Immature natural killer cell (primary cell): Measurements from ENCODE around the gene CDC123. TPM values are rescaled to one million over a fixed set of nuclear protein-coding genes. Genes with fewer than 3 reads are reported as not detected.
"Not testable (repeated sequence)": the region's sequence is repeated elsewhere in the genome, so short reads cannot be mapped to it uniquely, and the experiment has no call there.

Source experiments
- DNase-seq, 3 donors: peaks; one replicate each; pipeline ENCODE4 v3.0.0; 2022; ENCODE audit warnings: mixed read lengths in 1 of 3
- H3K27ac Mint-ChIP-seq, 6 donors: one replicate each; pipeline ENCODE4 v1.8.0; 2020; ENCODE audit warnings: mixed read lengths in 6 of 6, mild to moderate bottlenecking in 5 of 6, inconsistent platforms in 4 of 6, moderate library complexity in 3 of 6
- H3K27me3 Mint-ChIP-seq, 3 donors: one replicate each; pipeline ENCODE4 v1.8.0; 2020 to 2021; ENCODE audit warnings: low read depth in 3 of 3, mild to moderate bottlenecking in 3 of 3, mixed read lengths in 3 of 3, moderate library complexity in 3 of 3, inconsistent platforms in 1 of 3
- H3K36me3 Mint-ChIP-seq, 3 donors: one replicate each; pipeline ENCODE4 v1.8.0; 2020; ENCODE audit warnings: mixed read lengths in 3 of 3, inconsistent platforms in 2 of 3, mild to moderate bottlenecking in 2 of 3
- H3K4me1 Mint-ChIP-seq, 2 donors: one replicate each; pipeline ENCODE4 v1.8.0; 2020; ENCODE audit warnings: inconsistent platforms in 2 of 2, mild to moderate bottlenecking in 2 of 2, mixed read lengths in 2 of 2, moderate library complexity in 1 of 2
- H3K4me3 Mint-ChIP-seq, 5 donors: one replicate each; pipeline ENCODE4 v1.8.0; 2020; ENCODE audit warnings: mild to moderate bottlenecking in 5 of 5, mixed read lengths in 5 of 5, inconsistent platforms in 3 of 5, moderate library complexity in 3 of 5
- H3K9me3 Mint-ChIP-seq, 6 donors: one replicate each; pipeline ENCODE4 v1.8.0; 2020; ENCODE audit warnings: mild to moderate bottlenecking in 6 of 6, mixed read lengths in 6 of 6, inconsistent platforms in 4 of 6, moderate library complexity in 3 of 6
- polyA plus RNA-seq, 3 donors: library from polyadenylated mRNA; unstranded; fragments of 300-500 nt; fragmentation: Illumina TruSeq; gene quantifications; one replicate each; pipeline ENCODE4 v1.2.3, GENCODE V29; 2021

Gene CDC123
- polyA plus RNA-seq, 3 donors from 2014 or later: 79.8 to 149 (median 103) TPM

DNA sequence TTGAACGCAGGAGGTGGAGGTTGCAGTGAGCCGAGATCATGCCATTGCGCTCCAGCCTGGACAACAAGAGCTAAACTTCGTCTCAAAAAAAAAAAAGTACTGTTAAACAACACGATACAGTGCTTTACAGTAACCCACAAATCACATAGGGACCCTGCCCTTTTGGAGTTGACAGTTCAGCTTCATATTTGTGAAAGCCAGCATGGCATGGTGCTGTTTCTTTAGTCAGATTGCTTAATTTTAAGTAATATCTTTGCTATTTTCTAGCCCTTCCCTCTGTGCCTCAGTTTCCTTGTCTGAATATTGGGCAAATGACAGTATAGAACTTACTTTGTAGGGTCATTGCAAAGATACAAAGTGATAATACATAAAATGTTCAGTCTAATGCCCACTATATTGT lies 4.9 kb downstream of the CDC123 start:
- no peak overlapping the region for H3K27ac Mint-ChIP-seq
- H3K4me1 Mint-ChIP-seq: peaks cover 42 to 75% of the 10 kb centered on the region in 2 donors
- H3K36me3 Mint-ChIP-seq: peaks cover 4 to 21% (median 13%) of the 10 kb centered on the region in 3 donors
- DNase-seq: no peak
- peaks cover 0 to under 1% (median 0%) of the 10 kb centered on the region in 3 donors for H3K27me3 Mint-ChIP-seq
- no peaks in the 10 kb centered on the region for H3K9me3 Mint-ChIP-seq
- no peak overlapping the region for H3K4me3 Mint-ChIP-seq

DNA sequence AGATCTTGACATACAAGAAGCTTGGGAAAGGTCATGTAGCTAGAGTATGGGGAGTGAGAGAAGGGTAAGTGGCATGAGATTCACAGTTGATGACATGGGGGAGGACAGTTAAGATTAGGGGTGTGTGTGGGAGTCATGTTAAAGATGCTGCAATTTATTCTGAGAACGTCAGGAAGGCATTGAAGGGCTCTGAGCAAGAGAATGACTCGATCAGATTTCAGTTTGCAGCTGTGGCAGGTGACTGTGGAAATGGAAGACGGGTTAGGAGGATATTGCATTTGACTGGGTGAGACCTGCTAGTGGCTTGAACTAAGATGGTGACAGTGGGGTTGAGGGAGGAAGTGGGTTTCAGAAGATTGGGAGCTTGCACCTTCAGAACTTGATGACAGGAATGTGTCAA lies 5.6 kb downstream of the CDC123 start:
- Mint-ChIP-seq H3K27me3 (no peaks in the 10 kb centered on the region), H3K4me3 (peak overlapping the region in 3 of 5 donors; percentile 0 to 39 (median 26)), H3K36me3 (peaks cover 4 to 21% (median 13%) of the 10 kb centered on the region in 3 donors), H3K9me3 (no peaks in the 10 kb centered on the region), H3K4me1 (peaks cover 35 to 68% of the 10 kb centered on the region in 2 donors), H3K27ac (peak overlapping the region in 2 of 6 donors; percentile 1 to 46)
- no peak for DNase-seq

DNA sequence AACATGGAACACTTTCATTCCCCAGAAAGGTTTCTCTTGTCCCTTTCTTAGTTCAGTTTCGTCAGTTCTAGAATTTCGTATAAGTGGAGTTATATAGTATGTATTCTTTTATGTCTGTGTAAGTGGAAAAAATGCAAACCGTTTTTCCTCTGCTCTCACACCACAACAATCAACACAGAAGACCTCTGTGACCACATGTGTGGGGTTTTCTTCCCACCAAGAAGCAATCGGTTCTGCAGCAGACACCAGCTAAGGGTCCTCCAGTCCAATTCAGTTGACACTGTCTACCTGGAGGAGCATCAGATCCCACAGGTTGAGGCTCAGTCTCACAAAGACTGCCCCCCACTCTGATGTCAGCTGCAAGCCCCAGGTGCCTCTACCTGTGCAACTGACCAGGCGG lies 6.2 kb downstream of the CDC123 start:
- H3K27ac Mint-ChIP-seq: no peak overlapping the region
- H3K27me3 Mint-ChIP-seq: no peaks in the 10 kb centered on the region
- H3K4me3 Mint-ChIP-seq: no peak overlapping the region
- H3K9me3 Mint-ChIP-seq: no peaks in the 10 kb centered on the region
- peaks cover 4 to 25% (median 17%) of the 10 kb centered on the region in 3 donors for H3K36me3 Mint-ChIP-seq
- H3K4me1 Mint-ChIP-seq: peaks cover 30 to 68% of the 10 kb centered on the region in 2 donors
- no peak for DNase-seq

DNA sequence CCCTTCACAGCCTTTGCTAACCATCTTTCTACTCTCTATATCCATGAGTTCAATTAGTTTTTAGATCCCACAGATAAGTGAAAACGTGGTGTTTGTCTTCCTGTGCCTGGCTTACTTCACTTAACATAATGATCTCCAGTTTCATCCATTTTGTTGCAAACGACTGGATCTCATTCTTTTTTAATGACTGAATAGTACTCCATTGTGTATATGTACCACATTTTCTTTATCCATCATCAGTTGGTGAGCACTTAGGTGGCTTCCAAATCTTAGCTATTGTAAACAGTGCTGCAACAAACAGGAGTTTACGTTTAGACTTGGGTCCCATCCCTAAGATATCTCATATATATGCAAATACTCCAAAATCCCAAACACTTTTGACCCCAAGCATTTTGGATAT lies 9.1 kb downstream of the CDC123 start:
- Mint-ChIP-seq H3K27ac (no peak overlapping the region), H3K36me3 (peaks cover 4 to 27% (median 16%) of the 10 kb centered on the region in 3 donors), H3K4me3 (no peak overlapping the region), H3K4me1 (peaks cover 30 to 72% of the 10 kb centered on the region in 2 donors), H3K27me3 (no peaks in the 10 kb centered on the region), H3K9me3 (no peaks in the 10 kb centered on the region)
- no peak for DNase-seq

DNA sequence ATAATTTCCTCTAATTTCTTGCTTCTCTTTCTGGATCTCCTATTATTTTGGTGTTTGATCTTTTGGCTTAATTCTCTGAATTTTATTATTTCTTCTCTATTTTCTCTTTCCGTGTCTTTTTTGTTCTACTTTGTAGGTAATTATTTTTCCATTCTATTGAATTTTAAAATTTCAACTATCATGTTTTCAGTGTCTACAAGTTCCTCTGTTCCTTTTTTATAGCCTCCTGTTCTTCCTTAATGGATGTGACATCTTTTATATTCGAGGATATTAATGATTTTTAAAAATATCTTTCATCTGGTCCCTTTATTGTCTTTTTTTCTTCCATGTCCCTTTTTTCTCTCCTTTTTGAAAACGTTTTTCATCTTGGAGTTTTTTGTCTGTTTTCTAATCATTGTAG lies 11.1 kb downstream of the CDC123 start:
- peak overlapping the region in 1 of 6 donors; percentile 26 for H3K27ac Mint-ChIP-seq
- DNase-seq: no peak
- no peak overlapping the region for H3K4me3 Mint-ChIP-seq
- peaks cover 20 to 58% of the 10 kb centered on the region in 2 donors for H3K4me1 Mint-ChIP-seq
- H3K9me3 Mint-ChIP-seq: no peaks in the 10 kb centered on the region
- peaks cover 9 to 30% (median 21%) of the 10 kb centered on the region in 3 donors for H3K36me3 Mint-ChIP-seq
- no peaks in the 10 kb centered on the region for H3K27me3 Mint-ChIP-seq

DNA sequence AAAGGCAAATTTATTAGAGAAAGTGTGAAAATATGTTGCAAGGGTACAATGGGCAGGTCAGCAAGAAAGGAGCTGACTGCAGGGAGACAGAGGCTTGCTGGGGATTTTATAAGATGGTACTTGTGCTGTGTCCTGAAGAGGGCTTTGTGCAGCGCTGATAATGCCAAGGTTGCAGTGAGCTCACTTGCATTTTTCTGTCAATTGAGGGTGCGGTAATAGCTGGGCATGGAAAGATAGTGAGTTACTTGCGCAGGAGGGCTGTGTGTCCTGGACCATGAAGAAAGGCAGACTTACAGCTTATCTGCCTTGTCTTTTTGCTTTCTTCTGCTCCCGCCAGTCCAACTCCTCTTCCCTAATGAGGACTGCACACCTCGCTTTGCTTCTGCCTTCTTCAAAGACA lies 12.5 kb downstream of the CDC123 start:
- Mint-ChIP-seq H3K36me3 (peaks cover 9 to 37% (median 28%) of the 10 kb centered on the region in 3 donors), H3K27me3 (peaks cover 0 to 2% (median 0%) of the 10 kb centered on the region in 3 donors), H3K4me1 (peaks cover 15 to 45% of the 10 kb centered on the region in 2 donors), H3K27ac (peak overlapping the region in 2 of 6 donors; percentile 20 to 32), H3K4me3 (no peak overlapping the region), H3K9me3 (no peaks in the 10 kb centered on the region)
- DNase-seq: no peak

DNA sequence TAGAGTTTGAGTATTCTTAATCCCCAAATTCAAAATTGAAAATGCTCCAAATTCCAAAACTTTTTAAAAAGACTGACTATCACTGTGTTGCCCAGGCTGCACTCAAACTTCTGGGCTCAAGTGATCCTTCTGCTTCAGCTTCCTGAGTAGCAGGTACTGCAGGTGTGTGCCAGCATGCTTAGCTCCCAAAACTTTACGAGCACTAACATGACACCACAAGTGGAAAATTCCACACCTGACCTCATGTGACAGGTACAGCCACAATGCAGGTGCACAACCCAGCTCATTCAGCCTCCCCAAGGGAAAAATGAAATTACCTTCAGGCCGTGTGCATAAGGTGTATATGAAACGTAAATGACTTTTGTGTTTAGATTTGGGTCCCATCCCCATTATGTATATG lies 16.5 kb downstream of the CDC123 start:
- H3K27me3 Mint-ChIP-seq: peaks cover 0 to 2% (median 0%) of the 10 kb centered on the region in 3 donors
- peaks cover 17 to 47% of the 10 kb centered on the region in 2 donors for H3K4me1 Mint-ChIP-seq
- H3K9me3 Mint-ChIP-seq: no peaks in the 10 kb centered on the region
- H3K36me3 Mint-ChIP-seq: peaks cover 13 to 39% (median 21%) of the 10 kb centered on the region in 3 donors
- no peak overlapping the region for H3K27ac Mint-ChIP-seq
- DNase-seq: no peak
- H3K4me3 Mint-ChIP-seq: no peak overlapping the region

DNA sequence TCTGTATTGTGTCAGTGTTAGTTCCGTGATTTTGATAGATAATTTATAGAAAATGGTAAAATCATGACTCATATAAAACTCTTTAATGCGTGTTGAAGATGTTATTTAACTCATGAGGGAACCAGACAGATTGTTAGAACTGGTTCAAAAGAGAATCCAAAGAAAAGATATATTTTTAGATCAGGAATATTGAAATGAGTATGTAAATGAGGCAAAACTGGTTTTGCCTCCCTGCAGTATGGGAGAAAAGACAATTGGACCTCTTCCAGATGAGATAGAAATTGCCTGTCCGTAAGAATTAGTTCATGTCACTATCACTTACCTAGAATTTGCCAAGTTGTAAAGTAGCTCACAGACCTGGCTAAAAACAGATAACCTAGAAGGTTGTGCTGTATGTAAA lies 17.6 kb downstream of the CDC123 start:
- peaks cover 11 to 39% of the 10 kb centered on the region in 2 donors for H3K4me1 Mint-ChIP-seq
- H3K9me3 Mint-ChIP-seq: no peaks in the 10 kb centered on the region
- H3K4me3 Mint-ChIP-seq: no peak overlapping the region
- H3K27ac Mint-ChIP-seq: no peak overlapping the region
- no peak for DNase-seq
- H3K36me3 Mint-ChIP-seq: peaks cover 16 to 43% (median 20%) of the 10 kb centered on the region in 3 donors
- peaks cover 0 to 2% (median 0%) of the 10 kb centered on the region in 3 donors for H3K27me3 Mint-ChIP-seq

DNA sequence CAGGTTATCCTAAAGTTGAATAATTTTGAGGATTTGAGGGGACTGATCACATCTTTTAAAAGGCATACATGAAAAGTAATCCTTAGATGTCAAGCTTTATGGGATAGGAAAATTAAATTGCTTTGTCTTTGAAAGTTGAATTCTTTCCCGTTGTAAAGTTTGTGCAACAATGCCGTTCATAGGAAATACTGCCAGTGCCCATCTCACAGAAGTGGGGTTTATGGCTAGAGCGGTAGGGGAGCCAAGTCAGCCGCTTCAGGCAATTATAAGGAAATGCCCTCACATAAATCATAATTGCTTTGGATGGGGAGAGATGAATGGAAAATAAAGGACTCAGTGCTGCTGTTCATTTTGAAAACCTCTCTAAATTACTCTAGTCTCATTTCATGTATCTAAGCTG lies 18.1 kb downstream of the CDC123 start:
- H3K4me1 Mint-ChIP-seq: peaks cover 9 to 36% of the 10 kb centered on the region in 2 donors
- peak overlapping the region in 1 of 5 donors; percentile 11 for H3K4me3 Mint-ChIP-seq
- peak overlapping the region in 5 of 6 donors; percentile 46 to 87 (median 81) for H3K27ac Mint-ChIP-seq
- peaks cover 20 to 44% (median 21%) of the 10 kb centered on the region in 3 donors for H3K36me3 Mint-ChIP-seq
- no peaks in the 10 kb centered on the region for H3K9me3 Mint-ChIP-seq
- peaks cover 0 to 2% (median 0%) of the 10 kb centered on the region in 3 donors for H3K27me3 Mint-ChIP-seq
- DNase-seq: no peak

DNA sequence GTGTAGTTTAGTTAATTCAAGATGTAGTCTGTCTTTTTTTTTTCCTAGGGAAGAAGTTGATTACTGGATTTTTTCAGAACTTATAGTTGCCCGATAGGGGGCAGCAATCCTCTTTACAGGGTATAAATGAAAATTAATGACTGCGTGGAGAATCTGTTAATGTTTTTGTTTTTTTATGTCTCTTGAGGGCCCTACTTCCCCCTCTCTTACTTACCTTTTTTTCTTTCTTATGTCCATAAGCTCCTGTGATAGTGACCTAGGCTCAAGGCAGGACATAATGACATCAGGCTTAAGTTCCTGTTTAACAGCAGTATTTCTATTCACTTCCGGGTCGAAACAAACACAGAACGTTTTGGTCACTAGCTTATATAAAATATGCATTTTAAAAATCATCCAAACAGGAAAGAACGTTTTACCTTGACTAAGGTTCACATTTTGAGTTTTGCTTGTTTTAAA lies 18.8 kb downstream of the CDC123 start:
- Mint-ChIP-seq H3K4me1 (peaks cover 9 to 33% of the 10 kb centered on the region in 2 donors), H3K4me3 (peak overlapping the region; percentile 77 to 82 (median 80)), H3K36me3 (peaks cover 20 to 43% (median 24%) of the 10 kb centered on the region in 3 donors)

DNA sequence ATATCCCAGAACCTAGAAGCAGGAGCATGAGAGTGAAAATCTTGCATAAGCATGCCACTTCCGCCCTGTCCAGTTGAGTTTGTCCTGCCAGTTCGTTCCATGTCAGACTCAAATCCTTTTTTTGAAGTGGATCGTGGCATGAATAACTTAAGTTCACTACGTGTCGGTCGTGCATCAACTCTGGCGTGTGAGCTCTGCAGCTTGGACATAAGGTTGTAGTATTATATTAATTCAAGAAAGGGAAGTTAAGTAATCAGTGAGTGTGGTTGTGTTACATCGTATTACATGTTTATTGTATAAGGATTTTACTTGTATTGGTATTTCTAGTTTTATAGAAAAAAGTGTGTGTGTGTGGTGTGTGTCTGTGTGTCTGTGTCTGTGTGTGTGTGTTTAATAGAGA lies 23.0 kb downstream of the CDC123 start:
- Mint-ChIP-seq H3K4me3 (no peak overlapping the region), H3K9me3 (no peaks in the 10 kb centered on the region), H3K27ac (no peak overlapping the region), H3K36me3 (peaks cover 6 to 35% (median 30%) of the 10 kb centered on the region in 3 donors), H3K4me1 (peaks cover 8 to 30% of the 10 kb centered on the region in 2 donors), H3K27me3 (no peaks in the 10 kb centered on the region)
- DNase-seq: no peak

More for the DNA sequence above, 18.8 kb downstream of the CDC123 start:
- H3K9me3 Mint-ChIP-seq: no peaks in the 10 kb centered on the region
- H3K27ac Mint-ChIP-seq: peak overlapping the region; percentile 81 to 91 (median 86)
- peaks cover 0 to 2% (median 0%) of the 10 kb centered on the region in 3 donors for H3K27me3 Mint-ChIP-seq
- DNase-seq: peak; percentile 41 to 59 (median 45)

DNA sequence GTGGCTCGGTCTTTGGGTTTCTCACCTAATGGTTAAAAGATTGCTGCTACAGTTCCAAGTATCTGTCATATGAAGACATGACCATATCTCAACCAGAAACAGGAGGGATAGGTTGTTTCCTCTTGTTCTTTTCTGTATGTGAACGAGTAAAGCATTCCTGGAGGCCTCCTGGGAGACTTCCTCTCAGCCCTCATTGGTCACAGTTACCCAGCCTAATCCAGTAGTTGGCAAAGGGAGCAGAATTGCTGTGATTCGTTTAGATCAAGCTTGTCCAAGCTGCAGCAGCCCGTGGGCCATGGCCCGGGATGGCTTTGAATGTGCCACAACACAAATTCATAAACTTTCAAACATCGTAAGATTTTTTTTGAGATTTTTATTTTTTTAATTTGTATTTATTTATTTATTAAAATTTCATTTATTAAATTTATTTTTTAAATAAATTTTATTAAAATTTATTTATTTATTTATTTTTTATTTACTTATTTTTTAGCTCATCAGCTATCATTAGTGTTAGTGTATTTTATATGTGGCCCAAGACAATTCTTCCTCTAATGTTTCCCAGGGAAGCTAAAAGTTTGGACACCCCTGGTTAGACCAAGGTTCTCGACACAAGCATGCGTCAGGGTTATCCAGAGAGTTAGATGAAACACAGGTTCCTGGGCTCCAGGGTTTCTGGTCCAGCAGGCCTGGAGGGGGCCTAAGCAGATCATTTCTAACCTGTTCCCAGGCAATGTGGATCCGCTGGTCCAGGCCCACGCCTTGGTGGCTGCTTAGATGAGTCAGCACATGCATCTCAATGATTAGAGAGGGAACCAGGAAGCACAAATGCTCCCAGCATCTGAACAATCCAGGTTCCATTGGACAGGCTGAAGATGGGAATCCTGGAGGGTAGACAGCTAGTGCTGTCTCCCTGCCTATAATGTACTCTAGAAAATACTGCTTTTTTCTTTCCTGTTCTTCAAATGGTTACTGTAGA lies 25.6 kb downstream of the CDC123 start:
- Mint-ChIP-seq H3K27ac (peak overlapping the region in 1 of 6 donors; percentile 34), H3K27me3 (no peaks in the 10 kb centered on the region), H3K36me3 (peaks cover 13 to 42% (median 31%) of the 10 kb centered on the region in 3 donors)

DNA sequence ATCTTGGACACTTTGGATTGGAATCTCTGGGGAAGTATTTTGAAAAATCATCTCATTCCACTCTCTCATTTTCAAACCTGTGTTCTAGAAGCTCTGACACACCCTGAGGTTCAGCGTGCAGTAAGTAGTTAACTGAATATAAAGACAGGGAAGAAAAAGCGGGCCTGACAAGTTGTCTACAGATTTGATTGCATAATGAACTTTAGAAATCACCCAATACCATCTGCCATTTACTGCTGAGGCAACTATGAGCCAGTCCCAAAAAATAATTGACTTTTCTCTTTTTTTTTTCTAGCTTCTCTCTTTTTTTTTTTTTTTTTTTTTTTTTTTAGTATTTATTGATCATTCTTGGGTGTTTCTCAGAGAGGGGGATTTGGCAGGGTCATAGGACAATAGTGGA lies 29.5 kb downstream of the CDC123 start:
- no peaks in the 10 kb centered on the region for H3K27me3 Mint-ChIP-seq
- H3K4me1 Mint-ChIP-seq: peaks cover 2 to 4% of the 10 kb centered on the region in 2 donors
- H3K4me3 Mint-ChIP-seq: no peak overlapping the region
- H3K9me3 Mint-ChIP-seq: no peaks in the 10 kb centered on the region
- DNase-seq: no peak
- H3K36me3 Mint-ChIP-seq: peaks cover 13 to 26% (median 15%) of the 10 kb centered on the region in 3 donors
- no peak overlapping the region for H3K27ac Mint-ChIP-seq

More for the DNA sequence above, 25.6 kb downstream of the CDC123 start:
- Mint-ChIP-seq H3K9me3 (no peaks in the 10 kb centered on the region), H3K4me3 (no peak overlapping the region), H3K4me1 (peaks cover 3 to 12% of the 10 kb centered on the region in 2 donors)
- no peak for DNase-seq

DNA sequence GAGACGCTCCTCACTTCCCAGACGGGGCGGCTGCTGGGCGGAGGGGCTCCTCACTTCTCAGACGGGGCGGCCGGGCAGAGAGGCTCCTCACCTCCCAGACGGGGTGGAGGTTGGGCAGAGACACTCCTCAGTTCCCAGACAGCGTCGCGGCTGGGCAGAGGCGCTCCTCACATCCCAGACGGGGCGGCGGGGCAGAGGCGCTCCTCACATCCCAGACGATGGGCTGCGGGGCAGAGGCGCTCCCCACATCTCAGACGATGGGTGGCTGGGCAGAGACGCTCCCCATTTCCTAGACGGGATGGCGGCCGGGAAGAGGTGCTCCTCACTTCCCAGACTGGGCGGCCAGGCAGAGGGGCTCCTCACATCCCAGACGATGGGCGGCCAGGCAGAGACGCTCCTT lies 30.4 kb downstream of the CDC123 start:
- H3K27ac Mint-ChIP-seq, H3K4me1 Mint-ChIP-seq, H3K9me3 Mint-ChIP-seq, H3K4me3 Mint-ChIP-seq, DNase-seq, H3K27me3 Mint-ChIP-seq: not testable (repeated sequence)
- peaks cover 14 to 30% (median 17%) of the 10 kb centered on the region in 3 donors for H3K36me3 Mint-ChIP-seq
